Measurements from ENCODE around the gene BMPR1B. TPM values are rescaled to one million over a fixed set of nuclear protein-coding genes. Genes with fewer than 3 reads are reported as not detected.
"Not testable (repeated sequence)": the region's sequence is repeated elsewhere in the genome, so short reads cannot be mapped to it uniquely, and the experiment has no call there.

BMPR1B gene
- total RNA-seq, 4 donors from 2014 or later = 0.46 to 1.3 (median 0.88) TPM

GRCh38 chr4:95058991-95059390 lies 301.2 kb downstream of the BMPR1B start:
- 76 to 85% methylated on average over 1 of the region's 1 CpG for WGBS, 2 donors
- no peak overlapping the region for H3K4me3 ChIP-seq (ENCODE audit: low read depth, poor library complexity, severe bottlenecking)
- intact Hi-C loops (cut with DNase I; ENCODE audit: low total_unique reads) = no loop called here
- no peak for DNase-seq (ENCODE audit: low spot score in 2 of 2)
- TF ChIP-seq CTCF (IDR thresholded peaks at IDR 0.05) (no peak), POLR2A (IDR thresholded peaks at IDR 0.05) (no peak)

GRCh38 chr4:95059663-95060062 lies 301.9 kb downstream of the BMPR1B start:
- no peak for TF ChIP-seq POLR2A (IDR thresholded peaks at IDR 0.05)
- no peak for TF ChIP-seq CTCF (IDR thresholded peaks at IDR 0.05)

GRCh38 chr4:95061220-95061619 lies 303.5 kb downstream of the BMPR1B start:
- 74 to 83% methylated on average over 2 of the region's 2 CpGs for WGBS, 2 donors
- DNase-seq (ENCODE audit: low spot score in 2 of 2) = no peak
- no peak for TF ChIP-seq POLR2A (IDR thresholded peaks at IDR 0.05)
- no peak for TF ChIP-seq CTCF (IDR thresholded peaks at IDR 0.05)
- no peak overlapping the region for H3K4me3 ChIP-seq (ENCODE audit: low read depth, poor library complexity, severe bottlenecking)
- intact Hi-C loops (cut with DNase I; ENCODE audit: low total_unique reads) = no loop called here

More at GRCh38 chr4:95059663-95060062, 301.9 kb downstream of the BMPR1B start:
- no peak overlapping the region for H3K4me3 ChIP-seq (ENCODE audit: low read depth, poor library complexity, severe bottlenecking)
- 67 to 75% methylated on average over 1 of the region's 1 CpG for WGBS, 2 donors
- DNase-seq (ENCODE audit: low spot score in 2 of 2) = no peak
- intact Hi-C loops (cut with DNase I; ENCODE audit: low total_unique reads) = no loop called here

GRCh38 chr4:95061801-95062200 lies 304.0 kb downstream of the BMPR1B start:
- intact Hi-C loops (cut with DNase I; ENCODE audit: low total_unique reads); H3K4me3 ChIP-seq (ENCODE audit: low read depth, poor library complexity, severe bottlenecking); DNase-seq (ENCODE audit: low spot score in 2 of 2): not testable (repeated sequence)
- WGBS, 2 donors = 74 to 80% methylated on average over 4 of the region's 4 CpGs

- intact Hi-C loops (cut with DNase I; ENCODE audit: low total_unique reads) = no loop called here
- TF ChIP-seq POLR2A (IDR thresholded peaks at IDR 0.05) = no peak
- no peak for TF ChIP-seq CTCF (IDR thresholded peaks at IDR 0.05)
- no peak overlapping the region for H3K4me3 ChIP-seq (ENCODE audit: low read depth, poor library complexity, severe bottlenecking)
- DNase-seq (ENCODE audit: low spot score in 2 of 2) = no peak
- WGBS, 2 donors = 5 to 25% methylated on average over 1 of the region's 1 CpG
Measured at GRCh38 chr4:95066050-95066449, 308.3 kb downstream of the BMPR1B start.

- WGBS, 2 donors = 95 to 100% methylated on average over 1 of the region's 1 CpG
Measured at GRCh38 chr4:95068401-95068800, 310.6 kb downstream of the BMPR1B start.

More at GRCh38 chr4:95068401-95068800, 310.6 kb downstream of the BMPR1B start:
- intact Hi-C loops (cut with DNase I; ENCODE audit: low total_unique reads) = no loop called here
- no peak overlapping the region for H3K4me3 ChIP-seq (ENCODE audit: low read depth, poor library complexity, severe bottlenecking)
- DNase-seq (ENCODE audit: low spot score in 2 of 2) = no peak
- TF ChIP-seq CTCF (IDR thresholded peaks at IDR 0.05) (no peak), POLR2A (IDR thresholded peaks at IDR 0.05) (no peak)

All from lower leg skin (tissue), 4 donors.